Erythroblast (primary cell): ENCODE results near the gene GATA2.

ENCODE experiments used
- DNase-seq, 2 experiments: peaks; one replicate each; lab custom pipeline; 2025; lab: John Stamatoyannopoulos, UW
- GATA1 ChIP-seq: IDR thresholded peaks from 2 replicates; pipeline ENCODE4 v1.6.1; 2011; ENCODE audit warnings: low read depth, mild to moderate bottlenecking, control low read depth, low read length, moderate library complexity
- POLR2A ChIP-seq: IDR thresholded peaks from 2 replicates; pipeline ENCODE4 v1.6.1; 2011; ENCODE audit warnings: mild to moderate bottlenecking, low read length

GATA2 gene

DNA sequence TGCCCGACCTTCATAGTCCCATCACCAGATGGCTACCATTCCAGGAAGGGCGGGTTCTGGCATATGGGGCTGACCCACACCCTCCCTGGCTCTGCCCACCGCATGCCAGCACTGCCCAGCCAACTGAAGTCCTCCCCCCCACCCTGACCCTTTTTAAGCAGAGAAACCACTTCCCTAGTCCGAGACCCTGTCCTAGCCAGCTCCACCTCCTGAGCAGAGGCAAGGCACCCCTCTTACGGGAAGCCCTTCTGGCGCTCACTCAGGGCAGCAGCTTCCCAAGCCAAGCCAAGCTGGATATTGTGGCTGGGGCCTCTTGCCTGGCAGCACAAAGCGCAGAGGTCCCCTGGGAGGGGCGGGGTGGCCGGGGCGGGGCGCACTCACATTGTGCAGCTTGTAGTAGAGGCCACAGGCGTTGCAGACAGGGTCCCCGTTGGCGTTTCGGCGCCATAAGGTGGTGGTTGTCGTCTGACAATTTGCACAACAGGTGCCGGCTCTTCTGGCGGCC, 11.5 kb downstream of the GATA2 start:
- TF ChIP-seq POLR2A (peak; percentile 0), GATA1 (no peak)
- DNase-seq: peak in 1 of 2 experiments; percentile 27

DNA sequence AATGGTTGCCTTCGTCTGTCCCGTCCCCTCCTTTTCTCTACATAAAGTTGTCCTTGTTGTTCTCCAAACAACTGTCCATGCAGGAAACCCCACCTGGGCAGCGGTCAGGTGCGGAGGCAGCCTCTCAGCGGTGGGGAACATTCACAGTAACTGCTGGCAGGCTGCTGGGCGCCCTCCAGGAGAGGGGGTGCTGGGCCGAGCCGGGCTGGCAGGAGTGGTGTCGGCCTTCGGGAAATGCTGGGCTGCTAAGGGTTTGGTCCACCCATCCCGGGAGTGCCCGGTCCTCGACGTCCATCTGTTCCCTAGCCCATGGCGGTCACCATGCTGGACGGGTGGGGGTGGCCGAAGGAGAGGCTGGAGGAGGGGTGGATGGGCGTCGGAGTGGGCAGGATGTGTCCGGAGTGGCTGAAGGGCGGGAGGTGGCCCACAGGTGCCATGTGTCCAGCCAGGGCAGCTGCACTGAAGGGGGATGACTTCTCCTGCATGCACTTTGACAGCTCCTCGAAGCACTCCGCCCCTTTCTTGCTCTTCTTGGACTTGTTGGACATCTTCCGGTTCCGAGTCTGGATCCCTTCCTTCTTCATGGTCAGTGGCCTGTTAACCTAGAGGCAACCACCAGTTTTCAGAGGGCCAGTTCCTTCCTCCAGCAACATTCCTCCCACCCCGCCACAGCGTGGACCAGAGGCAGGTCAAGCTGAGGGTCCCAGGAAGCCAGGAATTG, 12.1 kb downstream of the GATA2 start:
- no peak for DNase-seq
- TF ChIP-seq GATA1 (no peak), POLR2A (no peak)

- no peak for DNase-seq
- no peak for TF ChIP-seq POLR2A
- TF ChIP-seq GATA1: no peak
Observed at GRCh38 chr3:128480278-128480677, 12.7 kb downstream of the GATA2 start.

GRCh38 chr3:128479558-128480086, 13.4 kb downstream of the GATA2 start:
- DNase-seq: no peak
- no peak for TF ChIP-seq GATA1
- TF ChIP-seq POLR2A: no peak

DNA sequence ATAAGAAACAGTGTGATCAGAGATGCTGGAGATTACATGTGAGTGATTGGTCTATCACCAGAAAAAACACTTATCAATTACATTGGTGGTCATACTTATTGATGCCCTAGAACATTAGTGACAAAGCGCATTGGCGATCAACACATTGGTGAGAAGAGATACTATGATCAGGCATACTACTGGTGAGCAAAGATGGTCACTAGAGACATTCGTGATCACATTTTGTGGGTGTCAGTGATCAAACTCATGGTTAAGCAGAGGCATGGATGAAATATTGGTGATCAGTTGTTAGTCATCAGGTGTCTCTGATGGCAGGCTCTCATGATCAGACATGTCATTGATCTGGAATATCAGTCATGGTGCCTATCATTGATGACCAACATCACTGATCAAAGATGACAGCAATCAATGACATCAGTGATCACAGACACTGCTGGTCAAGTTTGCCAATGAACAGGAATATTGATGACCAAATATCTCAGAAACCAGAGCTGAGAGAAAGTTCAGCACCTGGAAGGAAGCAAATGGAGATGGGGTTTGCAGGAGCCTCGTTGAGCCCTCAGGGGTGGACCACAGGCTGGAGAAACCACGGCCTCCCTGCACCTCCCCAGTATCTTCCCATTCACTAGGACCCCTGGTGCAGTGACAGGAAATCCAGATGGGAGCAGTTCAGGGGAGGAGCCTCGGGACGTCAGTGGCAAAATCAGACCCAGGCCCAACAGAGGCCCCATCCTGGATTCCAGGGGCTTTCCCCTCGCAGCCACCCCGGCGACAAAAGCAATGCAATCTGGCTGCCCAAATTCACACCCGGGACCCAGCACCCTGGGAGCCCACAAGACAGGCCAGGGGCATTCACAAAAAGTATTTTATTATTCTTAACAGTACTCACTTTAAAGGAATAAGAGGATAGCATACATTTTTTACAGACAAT, 14.2 kb downstream of the GATA2 start:
- DNase-seq: no peak
- TF ChIP-seq POLR2A (peak; percentile 55), GATA1 (no peak)

GRCh38 chr3:128476659-128477058, 16.3 kb downstream of the GATA2 start:
- TF ChIP-seq GATA1: no peak
- no peak for TF ChIP-seq POLR2A

GRCh38 chr3:128475355-128475754, 17.6 kb downstream of the GATA2 start:
- no peak for DNase-seq
- TF ChIP-seq POLR2A: no peak
- TF ChIP-seq GATA1: no peak

More at GRCh38 chr3:128476659-128477058, 16.3 kb downstream of the GATA2 start:
- DNase-seq: no peak

GRCh38 chr3:128473737-128474136, 19.3 kb downstream of the GATA2 start:
- TF ChIP-seq GATA1: no peak
- no peak for TF ChIP-seq POLR2A
- DNase-seq: no peak

DNA sequence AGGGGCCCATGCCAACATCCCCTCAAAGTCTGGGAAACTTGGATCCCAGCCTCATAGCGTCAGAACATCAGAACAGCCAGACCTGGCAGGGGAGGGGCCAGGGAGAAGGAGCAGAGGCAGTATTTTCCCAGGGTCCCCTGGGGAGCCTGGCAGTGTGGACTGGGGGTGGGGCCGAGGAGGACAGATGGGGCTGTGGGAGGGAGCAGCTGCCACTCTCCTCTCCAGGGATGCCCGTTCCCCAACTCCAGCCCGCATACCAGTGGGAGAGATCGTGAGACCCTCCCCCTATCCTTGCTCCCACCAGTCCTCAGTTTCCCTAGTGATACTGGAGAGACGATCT, 19.9 kb downstream of the GATA2 start:
- TF ChIP-seq GATA1: no peak
- TF ChIP-seq POLR2A: no peak
- DNase-seq: no peak

DNA sequence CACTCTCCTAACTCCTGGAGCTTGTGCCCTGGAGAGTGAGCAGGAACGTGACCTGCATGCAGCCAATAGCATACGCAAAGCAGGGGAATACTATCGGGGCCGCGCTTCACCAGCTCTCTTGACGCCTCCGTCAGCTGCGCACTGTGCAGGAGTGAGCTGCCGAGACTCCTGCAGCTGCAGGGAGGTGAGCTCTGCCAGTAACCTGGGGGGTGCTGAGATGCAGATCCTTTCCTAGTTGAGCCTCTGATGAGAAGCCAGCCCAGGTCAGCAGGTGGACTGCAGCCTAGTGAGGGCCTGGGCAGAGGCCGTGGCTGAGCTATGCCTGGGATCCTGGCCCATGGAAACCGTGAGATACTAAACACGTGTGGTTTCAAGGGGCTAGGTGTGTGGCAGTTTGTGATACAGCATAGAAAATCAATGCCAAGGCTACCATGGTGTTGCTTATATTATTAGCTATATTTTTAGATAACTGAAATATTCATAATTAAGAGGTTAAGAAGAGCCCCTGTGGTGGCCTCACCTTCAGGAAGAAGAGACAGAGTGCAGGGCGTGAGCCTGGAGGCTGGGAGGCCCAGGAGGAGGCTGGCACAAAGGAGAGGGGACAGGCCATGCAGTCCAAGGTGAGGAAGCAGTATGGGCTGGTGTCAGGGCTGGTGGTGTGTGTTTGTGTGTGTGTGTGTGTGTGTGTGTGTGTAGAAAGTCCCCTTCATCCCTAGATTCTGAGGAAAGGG, 20.4 kb downstream of the GATA2 start:
- no peak for DNase-seq
- TF ChIP-seq GATA1: no peak
- TF ChIP-seq POLR2A: no peak

- no peak for TF ChIP-seq POLR2A
- no peak for TF ChIP-seq GATA1
- no peak for DNase-seq
Observed at GRCh38 chr3:128471720-128472119, 21.3 kb downstream of the GATA2 start.

DNA sequence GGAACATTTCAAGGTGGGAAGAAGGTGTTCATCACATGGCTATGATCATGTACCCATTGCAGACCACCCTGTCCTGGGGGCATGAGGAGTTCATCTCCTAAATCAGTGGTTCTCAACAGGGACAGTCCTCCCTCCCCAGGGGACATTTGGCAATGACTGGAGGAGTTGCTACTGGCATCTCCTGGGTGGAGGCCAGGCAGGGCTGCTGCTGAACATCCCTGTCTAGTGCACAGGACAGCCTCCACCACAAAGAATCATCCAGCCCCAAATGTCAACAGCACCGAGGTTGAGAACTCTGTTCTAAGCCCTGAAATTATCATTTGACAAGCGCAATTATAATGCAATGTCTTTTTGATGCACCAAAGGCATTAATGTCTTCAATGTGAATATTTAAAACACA, 21.9 kb downstream of the GATA2 start:
- TF ChIP-seq GATA1 (no peak), POLR2A (no peak)
- no peak for DNase-seq
